HG03045 (cell line): ENCODE measurements around the gene RASL12.
"Not testable (repeated sequence)": the region's sequence is repeated elsewhere in the genome, so short reads cannot be mapped to it uniquely, and the experiment has no call there.

Source experiments
- ATAC-seq: cut with Tn5 transposase; IDR thresholded peaks from one replicate; pipeline ENCODE4 v1.9.1; 2021; ENCODE audit warnings: mild to moderate bottlenecking, moderate library complexity; ENCODE audit not compliant: unreplicated experiment

Gene RASL12

GRCh38 chr15:65075607-65076395 is 8.0 kb upstream of the RASL12 start:
- not testable (repeated sequence) for ATAC-seq

GRCh38 chr15:65074946-65075345 is 7.2 kb upstream of the RASL12 start:
- not testable (repeated sequence) for ATAC-seq

GRCh38 chr15:65072617-65073016 is 4.8 kb upstream of the RASL12 start:
- ATAC-seq = no peak

DNA sequence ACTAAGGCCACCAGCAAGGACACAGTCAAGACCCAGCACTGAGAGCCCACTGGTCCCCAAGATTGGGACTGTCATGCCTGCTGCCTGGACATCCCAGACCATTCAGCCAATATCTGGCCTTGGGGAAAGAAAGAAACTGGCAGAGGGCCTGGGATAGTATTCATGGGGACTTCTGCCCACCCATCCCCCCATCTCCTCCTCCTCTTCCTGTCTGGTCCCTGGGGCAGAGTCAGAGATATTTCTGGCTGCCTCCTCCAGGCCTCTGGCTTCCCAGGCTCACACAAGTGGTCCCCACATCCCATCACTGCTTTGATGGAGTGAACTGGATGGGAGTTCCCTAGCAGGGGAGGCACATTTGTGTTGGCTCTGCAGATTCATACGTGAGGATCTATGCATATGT is 4.2 kb upstream of the RASL12 start:
- ATAC-seq = no peak

DNA sequence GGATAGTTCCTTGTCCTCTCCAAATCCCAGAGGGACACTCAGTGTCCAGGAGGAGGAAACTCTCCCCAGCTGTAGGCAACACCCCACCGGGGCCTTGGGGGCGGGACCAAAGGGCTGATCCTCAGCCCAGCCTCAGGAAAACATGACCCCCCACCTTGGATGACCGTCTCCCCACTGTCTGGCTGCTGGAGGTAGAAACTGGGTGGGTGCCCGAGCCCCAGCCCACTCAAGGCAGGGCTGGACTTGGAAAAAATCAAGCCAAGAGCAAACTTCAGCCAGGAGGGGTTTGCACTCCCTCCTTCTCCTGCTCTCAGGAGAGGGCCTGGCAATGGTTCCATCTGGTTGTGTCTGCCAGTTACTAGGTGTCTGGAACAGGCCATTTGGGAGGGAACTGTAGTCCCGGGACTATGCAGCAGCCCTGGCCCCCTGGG is 3.6 kb upstream of the RASL12 start:
- no peak for ATAC-seq

GRCh38 chr15:65069779-65070546 is 2.2 kb upstream of the RASL12 start:
- ATAC-seq = no peak

GRCh38 chr15:65069179-65069578 is 1.4 kb upstream of the RASL12 start:
- ATAC-seq = no peak

GRCh38 chr15:65068403-65068788 is 605 bp upstream of the RASL12 start:
- no peak for ATAC-seq

DNA sequence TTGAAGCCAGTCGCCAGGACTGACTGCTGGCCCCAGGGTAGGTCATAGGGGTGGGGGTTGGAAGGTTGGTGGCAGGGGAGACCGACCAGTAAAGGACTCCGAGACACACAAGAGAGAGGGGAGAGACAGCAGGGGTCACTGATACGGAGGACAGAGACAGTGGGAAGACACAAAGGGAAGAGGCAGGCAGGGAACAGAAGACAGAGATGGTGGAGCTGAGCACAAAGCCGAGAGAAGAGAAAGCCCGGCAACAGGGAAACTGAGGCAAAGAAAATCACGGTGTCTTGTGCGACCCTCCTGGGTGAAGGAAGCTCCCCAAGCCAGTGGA is 510 bp downstream of the RASL12 start:
- no peak for ATAC-seq

DNA sequence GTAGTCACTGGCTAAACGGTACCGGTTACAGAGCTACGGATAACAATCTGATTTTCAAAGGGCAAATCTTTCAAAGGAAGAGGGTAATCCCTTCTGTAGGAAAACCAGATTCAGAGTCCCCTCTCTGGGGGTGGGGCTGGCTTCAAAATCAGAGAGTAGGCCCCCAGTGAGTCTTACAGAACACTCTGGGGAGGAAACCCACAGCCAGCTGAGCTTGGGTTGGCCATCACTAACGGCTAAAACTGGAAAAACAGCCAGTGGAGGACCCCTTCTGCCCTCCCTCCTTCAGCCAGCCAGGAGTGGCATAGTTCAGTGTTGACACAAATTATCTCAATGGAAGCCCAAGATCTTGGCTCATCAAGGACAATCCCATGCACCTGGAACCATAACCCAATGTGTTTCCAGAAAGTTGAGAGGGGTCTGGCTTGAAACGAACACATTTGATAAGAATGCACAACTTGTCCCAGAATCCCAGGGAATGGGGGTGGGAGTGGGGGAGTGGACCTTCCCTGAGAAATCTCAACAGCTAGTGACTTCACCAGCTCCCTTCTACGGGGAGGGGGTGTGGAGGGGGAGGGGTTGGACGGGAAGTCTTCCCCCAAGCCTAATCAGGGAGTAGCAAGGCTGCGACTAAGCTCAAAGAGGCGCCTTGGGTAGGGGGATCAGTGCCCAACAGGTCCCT is 1.0 kb downstream of the RASL12 start:
- no peak for ATAC-seq

DNA sequence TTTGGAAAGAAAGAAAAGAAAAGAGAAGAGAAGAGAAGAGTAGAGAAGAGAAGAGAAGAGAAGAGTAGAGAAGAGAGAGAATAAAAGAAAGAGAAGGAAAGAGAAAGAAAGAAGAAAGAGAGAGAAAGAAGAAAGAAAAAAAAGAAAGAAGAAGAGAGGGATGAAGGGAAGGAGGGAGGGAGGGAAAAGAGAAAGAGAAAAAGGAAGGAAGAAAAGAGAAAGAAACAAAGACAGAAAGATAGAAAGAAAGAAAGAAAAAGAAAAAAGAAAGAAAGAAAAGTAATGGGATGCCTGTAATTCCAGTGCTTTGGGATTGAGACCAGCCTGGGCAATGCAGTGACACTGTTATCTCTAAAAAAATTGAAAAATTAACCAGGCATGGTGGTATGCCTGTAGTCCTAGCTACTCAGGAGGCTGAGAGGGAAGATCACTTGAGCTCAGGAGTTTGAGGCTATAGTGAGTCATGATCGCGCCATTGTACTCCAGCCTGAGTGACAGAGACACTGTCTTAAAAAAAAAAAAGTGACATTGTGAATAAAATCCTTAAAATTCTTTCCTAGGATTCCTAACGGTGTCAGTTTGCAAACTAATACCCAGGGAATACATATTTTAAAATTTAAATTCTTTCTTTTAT is 1.7 kb downstream of the RASL12 start:
- ATAC-seq = no peak

- no peak for ATAC-seq
Observed at GRCh38 chr15:65062726-65063125, 5.1 kb downstream of the RASL12 start.

DNA sequence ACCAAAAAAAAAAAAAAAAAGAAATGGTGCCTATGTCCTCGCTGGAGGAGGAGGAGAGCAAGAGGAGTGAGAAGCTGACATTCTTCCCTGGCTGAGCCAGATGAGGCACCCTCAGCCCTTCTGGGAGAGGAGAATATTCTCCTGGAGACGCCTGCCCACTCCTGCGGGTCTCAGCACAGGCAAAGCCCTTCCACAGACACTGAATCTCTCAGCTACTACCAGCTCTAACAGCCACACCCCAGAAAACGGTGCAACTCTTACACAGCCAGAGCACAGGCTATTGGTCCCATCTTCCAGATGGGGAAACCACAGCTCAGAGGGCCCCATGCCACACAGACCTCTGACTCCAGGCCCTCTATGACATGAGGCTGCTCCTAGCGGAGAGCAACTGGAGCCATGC is 5.7 kb downstream of the RASL12 start:
- ATAC-seq = no peak

DNA sequence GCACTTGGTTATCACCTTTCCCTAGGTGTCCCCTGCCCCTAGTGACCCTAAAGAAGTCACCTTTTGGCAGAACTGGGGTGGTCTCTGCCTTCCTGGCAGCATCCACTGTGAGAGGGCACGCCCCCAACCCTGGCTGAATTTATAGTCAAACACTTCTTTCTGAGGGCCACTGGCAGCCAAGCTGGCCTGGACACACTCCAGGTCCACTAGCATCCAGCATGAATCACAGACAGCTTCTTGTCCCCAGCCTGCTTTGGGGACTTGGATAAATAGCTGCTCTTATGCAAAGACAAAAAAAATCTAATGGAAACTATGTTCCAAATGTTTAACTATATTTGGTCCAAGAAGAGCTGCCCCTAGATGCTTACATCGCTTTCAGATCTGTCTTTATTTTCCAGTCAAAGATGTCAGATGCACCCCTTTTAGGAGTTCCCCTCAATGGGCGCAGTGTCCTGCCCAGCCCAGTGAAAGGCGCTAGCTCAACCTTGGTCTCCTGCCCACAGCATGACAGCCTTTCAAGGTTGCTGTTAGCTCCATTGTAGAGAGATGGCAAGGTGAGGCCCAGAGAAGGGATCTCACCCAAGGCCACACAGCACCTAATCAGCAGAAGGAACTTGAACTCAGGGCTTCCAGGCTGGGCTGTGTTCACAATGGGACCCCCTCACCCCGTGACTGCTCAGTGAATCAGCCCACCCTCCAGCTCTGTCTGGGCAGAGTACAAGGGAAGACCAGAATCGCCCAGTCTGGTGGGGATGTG is 7.0 kb downstream of the RASL12 start:
- ATAC-seq = no peak

DNA sequence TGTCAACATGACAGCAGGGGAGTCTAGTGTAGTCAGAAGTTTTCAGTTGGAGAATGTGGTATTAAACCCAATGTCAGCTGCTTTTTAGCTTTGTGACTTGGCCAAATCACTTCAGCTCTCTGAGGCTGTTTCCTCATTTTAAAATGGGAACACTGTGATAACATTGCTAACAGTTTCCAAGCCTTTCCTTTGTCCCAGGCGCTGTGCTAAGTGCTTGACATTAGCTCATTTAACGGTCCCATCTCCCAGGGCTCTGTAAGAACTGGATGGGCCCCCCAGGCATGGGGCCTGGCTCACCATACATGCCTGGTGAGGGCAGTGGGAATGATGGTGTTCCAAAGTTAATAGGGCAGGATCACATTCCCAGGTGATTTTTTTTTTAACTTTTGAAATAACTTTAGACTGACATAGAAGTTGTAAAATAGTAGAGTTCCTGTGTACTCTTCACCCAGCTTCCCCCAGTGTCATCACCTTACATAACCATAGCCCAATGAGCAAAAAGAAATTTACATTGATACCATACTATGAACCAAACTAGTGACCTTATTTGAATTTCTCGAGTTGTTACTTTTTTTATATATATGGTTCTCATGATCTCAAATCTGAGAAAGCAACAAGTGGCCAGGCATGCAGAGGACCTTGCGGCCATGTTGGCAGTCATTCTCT is 7.7 kb downstream of the RASL12 start:
- no peak for ATAC-seq

GRCh38 chr15:65059369-65059750 is 8.4 kb downstream of the RASL12 start:
- no peak for ATAC-seq

DNA sequence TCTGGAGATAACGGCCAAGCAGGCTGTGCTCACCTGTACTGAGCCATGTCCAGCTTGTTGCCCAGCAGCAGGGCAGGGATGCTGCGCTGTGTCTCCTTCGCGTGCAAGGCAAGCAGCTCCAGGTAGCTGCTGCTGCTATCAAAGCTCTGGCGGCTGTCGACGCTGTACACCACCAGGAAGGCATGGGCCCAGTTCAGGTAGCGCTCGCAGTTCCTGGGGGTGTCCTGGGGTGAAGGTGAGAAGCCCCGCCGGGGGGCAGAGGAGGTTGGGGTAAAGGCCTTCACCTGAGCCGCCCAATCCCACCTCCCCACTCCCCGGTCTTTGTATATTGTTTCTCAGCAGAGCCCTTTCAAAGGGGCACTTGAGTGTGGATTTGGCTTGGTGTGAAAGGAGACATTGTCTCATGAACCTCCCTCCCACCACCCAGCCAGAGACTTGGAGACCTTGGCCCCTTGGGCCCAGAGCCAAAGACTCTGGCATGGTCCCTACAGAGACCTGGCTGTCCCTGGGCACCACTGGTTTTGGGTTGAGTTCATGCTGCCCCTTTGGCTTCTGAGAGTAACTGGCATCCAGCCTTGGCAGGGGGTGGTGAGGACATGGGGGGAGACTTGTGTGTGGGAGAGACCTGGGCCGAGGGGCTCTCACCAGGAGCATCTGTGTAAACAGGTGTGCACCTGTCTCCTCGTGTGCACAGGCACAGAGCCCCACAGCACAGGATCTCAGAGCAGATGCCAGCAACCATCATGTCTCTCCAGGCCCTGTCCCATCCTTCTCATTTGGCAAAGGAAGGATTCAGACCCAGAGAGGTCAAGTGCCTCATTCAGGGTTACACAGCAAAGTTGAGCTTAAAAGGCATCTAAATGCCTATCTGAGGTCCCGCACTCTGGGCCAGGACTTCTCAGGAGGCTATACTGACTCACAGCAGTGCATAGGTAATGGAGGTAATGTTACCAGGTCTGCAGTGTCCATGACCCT is 9.1 kb downstream of the RASL12 start:
- no peak for ATAC-seq

DNA sequence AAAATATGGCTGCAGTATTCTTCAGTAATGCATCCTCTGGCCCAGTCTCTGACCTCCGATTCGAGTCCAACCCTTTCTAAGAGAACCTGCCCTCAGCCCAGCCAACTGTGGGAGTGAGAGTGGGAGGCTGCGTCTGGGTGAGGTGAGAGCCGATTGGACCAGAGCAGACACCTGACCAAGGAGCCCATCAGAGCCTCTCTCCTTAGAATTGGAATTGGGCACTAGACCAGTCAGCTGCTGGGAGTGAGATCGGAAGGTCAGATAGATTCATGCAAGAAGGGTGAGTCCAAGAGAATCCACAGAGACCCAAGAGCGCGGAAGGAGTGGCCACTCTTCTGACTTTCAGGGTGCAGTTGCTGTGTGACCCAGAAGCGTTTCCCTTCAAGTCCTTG is 10.2 kb downstream of the RASL12 start:
- no peak for ATAC-seq
